AG09309 (cell line): ENCODE measurements around the gene HLF.

Experiments
- DNase-seq: peaks from one replicate; pipeline ENCODE4 v3.0.0-alpha.2; 2010; ENCODE audit warnings: low read depth
- H3K4me3 ChIP-seq: 2 replicates; pipeline ENCODE4 v1.5.1; 2011; ENCODE audit warnings: mild to moderate bottlenecking, low read depth, low read length, moderate library complexity; ENCODE audit not compliant: control insufficient read depth
- CTCF ChIP-seq: IDR thresholded peaks from 2 replicates; pipeline ENCODE4 v1.5.1; 2011; ENCODE audit warnings: mild to moderate bottlenecking, low read depth, low read length, inconsistent platforms; ENCODE audit not compliant: insufficient read depth, control insufficient read depth; ENCODE audit errors: missing control alignments

The HLF gene

GRCh38 chr17:55224746-55225145 is 40.0 kb upstream of the HLF start:
- H3K4me3 ChIP-seq: no peak overlapping the region
- no peak for DNase-seq
- no peak for TF ChIP-seq CTCF

GRCh38 chr17:55225237-55225636 is 39.5 kb upstream of the HLF start:
- no peak for TF ChIP-seq CTCF
- no peak overlapping the region for H3K4me3 ChIP-seq
- no peak for DNase-seq

- DNase-seq: no peak
- TF ChIP-seq CTCF: no peak
- no peak overlapping the region for H3K4me3 ChIP-seq
These were observed 36.0 kb upstream of the HLF start for GRCh38 chr17:55228683-55229192.

- TF ChIP-seq CTCF: no peak
- H3K4me3 ChIP-seq: no peak overlapping the region
- DNase-seq: no peak
These were observed 35.5 kb upstream of the HLF start for GRCh38 chr17:55229276-55229675.

- H3K4me3 ChIP-seq: no peak overlapping the region
- TF ChIP-seq CTCF: no peak
- DNase-seq: no peak
These were observed 34.0 kb upstream of the HLF start for GRCh38 chr17:55230716-55231115.

- no peak for TF ChIP-seq CTCF
- H3K4me3 ChIP-seq: no peak overlapping the region
- no peak for DNase-seq
These were observed 30.9 kb upstream of the HLF start for GRCh38 chr17:55233840-55234239.

- H3K4me3 ChIP-seq: no peak overlapping the region
- TF ChIP-seq CTCF: no peak
- no peak for DNase-seq
These were observed 28.4 kb upstream of the HLF start for GRCh38 chr17:55236316-55236715.
